K562 (cell line): ENCODE measurements around the gene RERE. TPM values are rescaled to one million over a fixed set of nuclear protein-coding genes. Genes with fewer than 3 reads are reported as not detected.

Source experiments
- C11orf30 ChIP-seq: fragments of 450-650 bp; IDR thresholded peaks from 2 replicates; pipeline ENCODE4 v1.6.1; 2016; ENCODE audit warnings: low read depth, mild to moderate bottlenecking
- E2F5 ChIP-seq: sonication (generic); formaldehyde crosslinking; IDR thresholded peaks from 2 replicates; pipeline ENCODE4 v1.8.0; 2022; ENCODE audit warnings: mild to moderate bottlenecking, missing genetic modification reagents
- EGR1 ChIP-seq: fragments of 450-650 bp; conservative IDR thresholded peaks from 2 replicates; pipeline ENCODE4 v1.6.1; 2017; ENCODE audit warnings: mild to moderate bottlenecking
- HMGN3 ChIP-seq: IDR thresholded peaks from 2 replicates; pipeline ENCODE4 v1.6.1; 2011; ENCODE audit warnings: borderline replicate concordance, low read depth, mild to moderate bottlenecking, mixed read lengths, low read length; ENCODE audit not compliant: insufficient read length; ENCODE audit errors: extremely low read depth
- JUND ChIP-seq, 2 experiments: IDR thresholded peaks; 2 replicates in 1 of 2; 3 replicates in 1 of 2; pipeline ENCODE4 v1.6.1; 2011; ENCODE audit warnings: borderline replicate concordance in 2 of 2, low read depth in 2 of 2, low read length in 2 of 2, improper control_type of control experiment in 1 of 2, missing biosample characterization in 1 of 2, missing genetic modification characterization in 1 of 2, missing genetic modification reagents in 1 of 2
- NELFE ChIP-seq: IDR thresholded peaks from 2 replicates; pipeline ENCODE4 v1.6.1; 2011; ENCODE audit warnings: mild to moderate bottlenecking; ENCODE audit not compliant: insufficient read depth, insufficient read length
- PCBP2 ChIP-seq: fragments of 200-400 bp; formaldehyde crosslinking; IDR thresholded peaks from 2 replicates; pipeline ENCODE4 v1.6.1; 2018; ENCODE audit warnings: low read length, low read depth, mild to moderate bottlenecking, moderate library complexity; ENCODE audit not compliant: poor library complexity, severe bottlenecking
- RAD51 ChIP-seq: fragments of 450-650 bp; IDR thresholded peaks from 2 replicates; pipeline ENCODE4 v1.7.1; 2016; ENCODE audit warnings: low read depth, mild to moderate bottlenecking, borderline replicate concordance
- RB1 ChIP-seq: fragments of 450-650 bp; IDR thresholded peaks from 2 replicates; pipeline ENCODE4 v1.6.1; 2017; ENCODE audit warnings: low read depth, mild to moderate bottlenecking
- RCOR1 ChIP-seq, 2 experiments: IDR thresholded peaks; 2 replicates each; pipeline ENCODE4 v1.6.1; 2012; ENCODE audit warnings: low read depth in 2 of 2, low read length in 2 of 2, borderline replicate concordance in 1 of 2, improper control_type of control experiment in 1 of 2
- TEAD1 ChIP-seq, 2 experiments: fragments of 450-650 bp in 1 of 2; sonication (generic) in 1 of 2; formaldehyde crosslinking; IDR thresholded peaks; 2 replicates each; pipeline versions ENCODE4 v1.4.0 to v1.8.0; 2020 to 2022; ENCODE audit warnings: mild to moderate bottlenecking in 2 of 2, missing genetic modification reagents in 1 of 2
- TRIM28 ChIP-seq: fragments of 450-650 bp; IDR thresholded peaks from 2 replicates; pipeline ENCODE4 v1.6.1; 2017
- WHSC1 ChIP-seq: IDR thresholded peaks from one replicate; pipeline ENCODE4 v1.6.1; 2012; ENCODE audit warnings: low read length, control low read depth, inconsistent platforms
- ZNF121 ChIP-seq: sonication (generic); formaldehyde crosslinking; conservative IDR thresholded peaks from 2 replicates; pipeline ENCODE4 v1.8.0; 2022; ENCODE audit warnings: missing genetic modification reagents
- ZNF217 ChIP-seq: sonication (generic); formaldehyde crosslinking; IDR thresholded peaks from 2 replicates; pipeline ENCODE4 v1.8.0; 2022; ENCODE audit warnings: mild to moderate bottlenecking, missing genetic modification reagents
- ZNF239 ChIP-seq: fragments of 250-450 bp; sonication (Bioruptor Pico); IDR thresholded peaks from 2 replicates; pipeline ENCODE4 v1.4.0; 2020; ENCODE audit warnings: mild to moderate bottlenecking
- ZNF444 ChIP-seq: fragments of 250-450 bp; sonication (Bioruptor Pico); IDR thresholded peaks from 2 replicates; pipeline ENCODE4 v1.4.0; 2020; ENCODE audit warnings: mild to moderate bottlenecking, moderate library complexity
- polyA plus RNA-seq, 8 experiments: library from polyadenylated mRNA; depleted of rRNA in 4 of 8; stranded (reverse) in 5 of 8; unstranded in 3 of 8; fragments of >200 nt; fragmentation: Nextera tagmentation in 2 of 8; fragmentation: Illumina TruSeq in 1 of 8; extraction: Ambion mirVana in 2 of 8; extraction: Trizol in 1 of 8; gene quantifications; 2 replicates each; pipeline versions ENCODE4 v1.2.1 to v1.2.3, GENCODE V29; 2011 to 2014; ENCODE audit warnings: inconsistent platforms in 1 of 8, missing spikeins in 1 of 8
- total RNA-seq, 7 experiments: library from RNA; depleted of rRNA in 6 of 7; stranded (reverse); fragments of >200 nt in 6 of 7; fragmentation: Illumina TruSeq in 2 of 7; extraction: Trizol in 2 of 7; gene quantifications; 2 replicates each; pipeline versions ENCODE4 v1.2.1 to v1.2.3, GENCODE V29; 2011 to 2021; ENCODE audit warnings: low replicate concordance in 1 of 7
- TF ChIP-seq, protein P1 (sequence below): sonication (generic); formaldehyde crosslinking; IDR thresholded peaks from 2 replicates; pipeline ENCODE4 v1.9.0; 2022; ENCODE audit warnings: mild to moderate bottlenecking, missing genetic modification reagents
- TF ChIP-seq, protein P2 (sequence below): fragments of 250-450 bp; sonication (Bioruptor Pico); IDR thresholded peaks from 2 replicates; pipeline ENCODE4 v1.4.0; 2020

The RERE gene
- total and polyA plus RNA-seq, 9 of the 15 experiments (the other 6 are each of a cell fraction or from before 2014, with no cell fraction given) = 3.0 to 51.5 (median 13.4) TPM

GRCh38 chr1:8314346-8315280 is 502.8 kb downstream of the RERE start (continued):
- TF ChIP-seq, protein P1, sequence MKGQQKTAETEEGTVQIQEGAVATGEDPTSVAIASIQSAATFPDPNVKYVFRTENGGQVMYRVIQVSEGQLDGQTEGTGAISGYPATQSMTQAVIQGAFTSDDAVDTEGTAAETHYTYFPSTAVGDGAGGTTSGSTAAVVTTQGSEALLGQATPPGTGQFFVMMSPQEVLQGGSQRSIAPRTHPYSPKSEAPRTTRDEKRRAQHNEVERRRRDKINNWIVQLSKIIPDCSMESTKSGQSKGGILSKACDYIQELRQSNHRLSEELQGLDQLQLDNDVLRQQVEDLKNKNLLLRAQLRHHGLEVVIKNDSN (CRISPR knock-in tag) = no peak
- TF ChIP-seq HMGN3 (no peak), TEAD1 (CRISPR knock-in tag; IDR thresholded peaks at IDR 0.05) (no peak), ZNF444 (CRISPR knock-in tag) (no peak), TRIM28 (no peak), ZNF217 (CRISPR knock-in tag) (no peak), RCOR1 (IDR thresholded peaks at IDR 0.05; ENCODE audit: borderline replicate concordance in 1 of 2, low read depth in 2 of 2, low read length in 2 of 2) (no peak), EGR1 (0 out of 2 replicates have a peak, but pooled peaks have one; percentile 6), PCBP2 (no peak), WHSC1 (no peak), E2F5 (no peak), ZNF121 (CRISPR knock-in tag) (no peak), RAD51 (no peak), ZNF239 (no peak), C11orf30 (no peak), NELFE (no peak), JUND (IDR thresholded peaks at IDR 0.05; ENCODE audit: borderline replicate concordance, low read depth, low read length) (0 out of 2 replicates have a peak, but pooled peaks have one; percentile 34), JUND (tag; IDR thresholded peaks at IDR 0.05; ENCODE audit: borderline replicate concordance, low read depth, low read length) (no peak; the same call in 2 of the 3 replicates), RB1 (peak; percentile 54; the same call in 1 of the 2 replicates)
- TF ChIP-seq, protein P2, sequence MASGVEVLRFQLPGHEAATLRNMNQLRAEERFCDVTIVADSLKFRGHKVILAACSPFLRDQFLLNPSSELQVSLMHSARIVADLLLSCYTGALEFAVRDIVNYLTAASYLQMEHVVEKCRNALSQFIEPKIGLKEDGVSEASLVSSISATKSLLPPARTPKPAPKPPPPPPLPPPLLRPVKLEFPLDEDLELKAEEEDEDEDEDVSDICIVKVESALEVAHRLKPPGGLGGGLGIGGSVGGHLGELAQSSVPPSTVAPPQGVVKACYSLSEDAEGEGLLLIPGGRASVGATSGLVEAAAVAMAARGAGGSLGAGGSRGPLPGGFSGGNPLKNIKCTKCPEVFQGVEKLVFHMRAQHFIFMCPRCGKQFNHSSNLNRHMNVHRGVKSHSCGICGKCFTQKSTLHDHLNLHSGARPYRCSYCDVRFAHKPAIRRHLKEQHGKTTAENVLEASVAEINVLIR (CRISPR knock-in tag) = no peak
